MG63 (cell line): Measurements from ENCODE around the gene SPNS1. TPM values are rescaled to one million over a fixed set of nuclear protein-coding genes. Genes with fewer than 3 reads are reported as not detected.
"Not testable (repeated sequence)": the region's sequence is repeated elsewhere in the genome, so short reads cannot be mapped to it uniquely, and the experiment has no call there.

ENCODE experiments used
- DNase-seq: peaks from one replicate; pipeline ENCODE4 v3.0.0-alpha.2; 2020
- H3K27me3 ChIP-seq: fragments of 250-450 bp; sonication (Bioruptor Pico); 2 replicates; pipeline ENCODE4 v1.5.1; 2020; ENCODE audit warnings: mild to moderate bottlenecking, moderate library complexity
- H3K36me3 ChIP-seq: fragments of 250-450 bp; sonication (Bioruptor Pico); 2 replicates; pipeline ENCODE4 v1.5.1; 2020; ENCODE audit warnings: mild to moderate bottlenecking, moderate library complexity
- H3K4me3 ChIP-seq: fragments of 250-450 bp; sonication (Bioruptor Pico); 2 replicates; pipeline ENCODE4 v1.5.1; 2020; ENCODE audit warnings: mild to moderate bottlenecking, moderate library complexity
- H3K9me3 ChIP-seq: fragments of 250-450 bp; sonication (Bioruptor Pico); 2 replicates; pipeline ENCODE4 v1.5.1; 2020; ENCODE audit warnings: mild to moderate bottlenecking, moderate library complexity
- total RNA-seq: library from RNA; depleted of rRNA; stranded (reverse); fragments of >200 nt; shearing (Covaris generic); gene quantifications from 2 replicates; pipeline ENCODE4 v1.2.3, GENCODE V29; 2014; ENCODE audit warnings: low replicate concordance; rRNA removed

The SPNS1 gene
- 35.5 and 37.5 TPM in 2 replicates for total RNA-seq

- H3K4me3 ChIP-seq, result peak within 1 kb of the TSS; percentile 84
- DNase-seq, result peak; percentile 98
- no peaks in the 10 kb centered on the region for H3K9me3 ChIP-seq
- H3K27me3 ChIP-seq, result no peaks in the 10 kb centered on the region
- peaks cover 10% of the 10 kb centered on the region; the same call in 1 of the 2 replicates for H3K36me3 ChIP-seq
These were observed at the start of gene SPNS1 for GRCh38 chr16:28974437-28975157. SPNS1 (plus strand) TSS chr16:28974778; CDS start chr16:28975152, 374 bp downstream.

- Histone ChIP-seq H3K36me3 (peaks cover 12% of the 10 kb centered on the region), H3K4me3 (peak overlapping the region; percentile 100), H3K27me3 (no peaks in the 10 kb centered on the region), H3K9me3 (no peaks in the 10 kb centered on the region)
- DNase-seq, result peak; percentile 84
These were observed 49.0 kb upstream of the SPNS1 start for GRCh38 chr16:28925386-28926228.

- Histone ChIP-seq H3K36me3 (peaks cover 12% of the 10 kb centered on the region), H3K4me3 (peak overlapping the region; percentile 100)
- H3K27me3 ChIP-seq, H3K9me3 ChIP-seq, DNase-seq: not testable (repeated sequence)
These were observed 48.3 kb upstream of the SPNS1 start for GRCh38 chr16:28926284-28926683.

GRCh38 chr16:28927815-28928214 lies 46.8 kb upstream of the SPNS1 start:
- no peaks in the 10 kb centered on the region for H3K9me3 ChIP-seq
- no peaks in the 10 kb centered on the region for H3K27me3 ChIP-seq
- peaks cover 5% of the 10 kb centered on the region for H3K36me3 ChIP-seq
- no peak overlapping the region for H3K4me3 ChIP-seq
- DNase-seq, result no peak

- Histone ChIP-seq H3K36me3 (peaks cover 2% of the 10 kb centered on the region; the same call in 1 of the 2 replicates), H3K9me3 (no peaks in the 10 kb centered on the region), H3K27me3 (no peaks in the 10 kb centered on the region), H3K4me3 (no peak overlapping the region)
- no peak for DNase-seq
These were observed 44.4 kb upstream of the SPNS1 start for GRCh38 chr16:28930203-28930602.

- Histone ChIP-seq H3K4me3 (no peak overlapping the region), H3K36me3 (no peaks in the 10 kb centered on the region), H3K9me3 (no peaks in the 10 kb centered on the region), H3K27me3 (no peaks in the 10 kb centered on the region)
- DNase-seq, result no peak
These were observed 43.9 kb upstream of the SPNS1 start for GRCh38 chr16:28930652-28931051.

GRCh38 chr16:28931801-28932225 lies 42.8 kb upstream of the SPNS1 start, which contains the start of gene CD19:
CD19 (plus strand) TSS chr16:28931971; CDS start chr16:28932001, 30 bp downstream.
- DNase-seq, result no peak
- no peaks in the 10 kb centered on the region for H3K9me3 ChIP-seq
- no peaks in the 10 kb centered on the region for H3K36me3 ChIP-seq
- no peaks in the 10 kb centered on the region for H3K27me3 ChIP-seq
- H3K4me3 ChIP-seq, result no peak within 1 kb of the TSS

- H3K9me3 ChIP-seq, result no peaks in the 10 kb centered on the region
- no peak for DNase-seq
- H3K4me3 ChIP-seq, result no peak overlapping the region
- H3K27me3 ChIP-seq, result no peaks in the 10 kb centered on the region
- H3K36me3 ChIP-seq, result no peaks in the 10 kb centered on the region
These were observed 42.0 kb upstream of the SPNS1 start for GRCh38 chr16:28932339-28933141.

- no peaks in the 10 kb centered on the region for H3K36me3 ChIP-seq
- DNase-seq, result no peak
- H3K4me3 ChIP-seq, result no peak overlapping the region
- H3K27me3 ChIP-seq, result no peaks in the 10 kb centered on the region
- no peaks in the 10 kb centered on the region for H3K9me3 ChIP-seq
These were observed 41.4 kb upstream of the SPNS1 start for GRCh38 chr16:28933171-28933570.

GRCh38 chr16:28935346-28935745 lies 39.2 kb upstream of the SPNS1 start:
- Histone ChIP-seq H3K36me3 (no peaks in the 10 kb centered on the region), H3K27me3 (no peaks in the 10 kb centered on the region), H3K4me3 (no peak overlapping the region), H3K9me3 (no peaks in the 10 kb centered on the region)
- DNase-seq, result no peak

- no peaks in the 10 kb centered on the region for H3K27me3 ChIP-seq
- H3K36me3 ChIP-seq, result no peaks in the 10 kb centered on the region
- H3K9me3 ChIP-seq, result no peaks in the 10 kb centered on the region
- DNase-seq, result peak; percentile 40
- H3K4me3 ChIP-seq, result no peak overlapping the region
These were observed 38.4 kb upstream of the SPNS1 start for GRCh38 chr16:28935924-28936783.

- Histone ChIP-seq H3K27me3 (no peaks in the 10 kb centered on the region), H3K9me3 (no peaks in the 10 kb centered on the region), H3K4me3 (no peak overlapping the region), H3K36me3 (no peaks in the 10 kb centered on the region)
- no peak for DNase-seq
These were observed 37.8 kb upstream of the SPNS1 start for GRCh38 chr16:28936784-28937155.

- Histone ChIP-seq H3K36me3 (no peaks in the 10 kb centered on the region), H3K9me3 (no peaks in the 10 kb centered on the region), H3K4me3 (no peak overlapping the region), H3K27me3 (no peaks in the 10 kb centered on the region)
- no peak for DNase-seq
These were observed 37.2 kb upstream of the SPNS1 start for GRCh38 chr16:28937222-28937876.

GRCh38 chr16:28938721-28939120 lies 35.9 kb upstream of the SPNS1 start:
- DNase-seq, result no peak
- no peaks in the 10 kb centered on the region for H3K27me3 ChIP-seq
- no peak overlapping the region for H3K4me3 ChIP-seq
- H3K9me3 ChIP-seq, result no peaks in the 10 kb centered on the region
- no peaks in the 10 kb centered on the region for H3K36me3 ChIP-seq

- H3K27me3 ChIP-seq, H3K36me3 ChIP-seq, H3K4me3 ChIP-seq, DNase-seq, H3K9me3 ChIP-seq: not testable (repeated sequence)
These were observed 34.8 kb upstream of the SPNS1 start for GRCh38 chr16:28939825-28940224.
